Measurements from ENCODE around the gene NABP2. TPM values are rescaled to one million over a fixed set of nuclear protein-coding genes. Genes with fewer than 3 reads are reported as not detected.
A peak's percentile ranks its signal among the peaks of the same experiment; 100 is the strongest.
"Not testable (repeated sequence)": the region's sequence is repeated elsewhere in the genome, so short reads cannot be mapped to it uniquely, and the experiment has no call there.

The NABP2 gene
- total RNA-seq, 1 donor from 2014 or later: 16.0 TPM

DNA sequence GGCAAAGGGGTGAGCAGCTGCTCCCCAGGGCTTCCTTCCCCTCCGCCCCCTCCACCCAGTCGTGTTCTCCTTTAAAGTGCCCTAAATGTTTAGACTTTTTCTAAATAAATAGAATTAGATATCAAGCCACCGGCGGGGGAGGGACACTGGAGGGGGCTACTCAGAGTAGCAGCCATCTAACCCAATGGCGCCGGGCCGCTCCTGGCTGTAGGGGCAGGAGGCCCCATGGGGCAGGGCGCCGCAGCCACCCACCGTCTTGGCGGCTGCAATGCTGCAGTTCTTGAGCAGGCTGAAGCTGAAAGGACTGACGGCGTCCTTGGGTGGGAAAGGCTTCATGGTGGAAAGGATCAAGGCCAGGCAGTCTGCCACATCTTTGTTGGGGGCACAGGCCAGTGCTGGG, 18.8 kb downstream of the NABP2 start:
- DNase-seq (ENCODE audit: low spot score) (no peak), ATAC-seq (no peak)

DNA sequence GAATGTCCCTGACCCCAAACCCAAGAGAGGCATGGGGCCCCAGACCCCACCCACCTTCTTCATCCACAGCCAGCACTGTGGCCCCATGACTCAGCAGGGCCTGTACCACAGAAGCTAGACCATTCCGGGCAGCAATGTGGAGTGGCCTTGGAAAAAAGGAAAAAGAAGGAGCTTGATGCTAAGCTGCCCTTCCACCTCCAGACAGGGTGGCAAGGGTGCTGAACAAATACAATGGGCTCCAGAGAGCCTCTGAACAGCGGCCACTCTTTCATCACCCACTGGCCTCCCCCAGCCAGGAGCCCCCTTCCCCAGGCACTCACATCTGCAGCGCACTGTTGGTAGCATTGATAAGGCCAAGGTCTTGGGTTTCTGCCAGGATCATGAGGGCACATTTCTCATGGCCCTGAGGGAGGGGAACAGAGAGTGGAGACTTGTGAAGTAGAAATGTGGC, 19.6 kb downstream of the NABP2 start:
- peak; percentile 37 for ATAC-seq
- DNase-seq (ENCODE audit: low spot score): no peak

DNA sequence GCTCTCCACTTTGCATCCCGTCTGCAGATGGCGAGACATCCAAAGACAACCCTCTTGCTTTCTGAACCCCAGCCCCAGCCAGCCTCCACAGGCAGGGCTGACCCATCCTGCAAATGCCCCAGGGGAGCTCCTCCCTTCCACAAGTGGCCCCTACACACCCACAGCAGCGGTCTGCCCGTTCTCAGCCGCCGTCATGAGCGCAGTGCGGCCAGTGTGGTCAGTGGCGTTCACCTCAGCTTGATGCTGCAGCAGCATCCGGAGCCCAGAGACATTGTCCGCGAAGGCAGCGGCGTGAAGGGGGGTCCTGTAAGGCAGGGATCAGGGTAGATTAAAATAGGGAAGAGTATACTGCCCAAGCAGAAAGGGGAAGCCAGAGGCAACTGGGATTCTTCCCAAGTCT, 20.4 kb downstream of the NABP2 start:
- ATAC-seq: no peak
- DNase-seq (ENCODE audit: low spot score): no peak

DNA sequence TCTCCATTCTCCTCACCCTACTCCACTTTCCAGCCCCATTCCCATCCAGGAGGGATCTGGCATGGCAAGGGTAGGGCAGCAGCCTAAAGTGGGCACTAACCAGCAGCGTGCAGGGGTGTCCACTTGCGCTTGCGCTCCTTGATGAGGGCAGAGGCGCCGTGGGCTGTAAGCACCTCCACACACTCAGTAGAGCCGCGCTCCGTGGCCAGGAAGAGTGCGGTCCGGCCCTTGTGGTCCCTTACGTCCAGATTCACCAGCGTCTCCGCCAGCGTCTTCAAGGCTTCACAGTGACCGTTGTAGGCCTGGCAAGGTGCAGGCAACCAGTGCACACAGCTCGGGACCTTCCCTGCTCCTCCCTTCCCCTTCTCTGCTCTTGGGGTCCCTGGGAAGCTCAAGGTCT, 23.8 kb downstream of the NABP2 start:
- DNase-seq (ENCODE audit: low spot score) (no peak), ATAC-seq (no peak)

DNA sequence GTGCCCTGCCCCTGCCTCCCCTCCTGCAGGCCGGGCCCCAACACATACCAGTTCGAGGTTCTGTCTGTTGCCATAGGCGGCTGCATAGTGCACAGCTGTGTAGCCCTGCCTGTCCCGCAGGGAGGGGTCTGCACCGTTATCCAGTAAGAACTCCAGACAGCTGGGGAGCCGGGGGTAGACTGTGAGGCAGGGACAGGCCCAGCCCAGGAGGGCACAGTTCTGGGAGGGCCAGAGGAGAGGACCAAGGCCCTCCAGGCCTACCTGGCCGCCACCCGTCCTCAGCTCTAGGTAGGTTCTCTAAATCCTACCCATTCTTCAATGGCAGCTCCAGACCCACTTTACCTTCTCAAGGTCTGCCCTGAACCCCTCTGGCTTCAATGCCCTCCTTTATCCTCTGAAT, 24.6 kb downstream of the NABP2 start:
- no peak for ATAC-seq
- no peak for DNase-seq (ENCODE audit: low spot score)

DNA sequence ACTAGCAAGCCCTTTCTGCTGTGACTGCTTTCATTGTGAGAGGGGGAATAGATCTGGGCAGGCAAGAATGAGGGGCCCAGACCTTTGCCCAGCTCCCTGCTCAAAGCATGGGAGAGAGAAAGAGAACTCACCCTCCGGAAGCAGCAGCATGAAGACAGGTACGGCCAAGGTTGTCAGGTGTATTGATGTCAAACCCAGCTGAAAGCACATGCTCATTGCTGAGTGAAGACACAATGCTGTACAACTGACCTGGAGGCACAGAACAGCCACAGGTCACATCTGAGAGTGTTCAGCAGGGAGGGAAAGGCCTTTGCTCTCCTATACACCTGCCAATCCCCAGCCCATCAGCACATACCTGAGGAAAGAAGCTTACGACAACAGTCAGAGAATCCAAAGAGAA, 28.5 kb downstream of the NABP2 start:
- ATAC-seq (no peak), DNase-seq (ENCODE audit: low spot score) (no peak)

DNA sequence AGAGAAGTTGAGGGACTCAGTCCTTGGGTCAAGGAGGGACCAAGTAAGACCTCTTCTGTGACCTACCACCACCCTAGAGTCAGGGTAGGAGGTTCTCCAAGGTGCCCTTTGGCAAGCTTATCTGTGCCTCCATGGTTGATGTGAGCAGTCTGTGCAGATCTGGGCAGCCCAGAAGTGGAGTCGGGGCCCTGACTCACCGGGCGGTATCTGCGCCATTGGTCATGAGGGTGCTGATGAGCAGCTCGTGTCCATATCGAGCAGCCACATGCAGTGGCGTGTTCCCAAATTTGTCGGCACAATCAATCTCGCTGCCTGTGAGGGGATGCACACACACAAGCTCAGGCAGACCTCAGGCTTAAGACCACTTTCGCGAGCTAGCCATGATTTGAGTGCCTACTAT, 28.9 kb downstream of the NABP2 start:
- ATAC-seq (no peak), DNase-seq (ENCODE audit: low spot score) (no peak)

DNA sequence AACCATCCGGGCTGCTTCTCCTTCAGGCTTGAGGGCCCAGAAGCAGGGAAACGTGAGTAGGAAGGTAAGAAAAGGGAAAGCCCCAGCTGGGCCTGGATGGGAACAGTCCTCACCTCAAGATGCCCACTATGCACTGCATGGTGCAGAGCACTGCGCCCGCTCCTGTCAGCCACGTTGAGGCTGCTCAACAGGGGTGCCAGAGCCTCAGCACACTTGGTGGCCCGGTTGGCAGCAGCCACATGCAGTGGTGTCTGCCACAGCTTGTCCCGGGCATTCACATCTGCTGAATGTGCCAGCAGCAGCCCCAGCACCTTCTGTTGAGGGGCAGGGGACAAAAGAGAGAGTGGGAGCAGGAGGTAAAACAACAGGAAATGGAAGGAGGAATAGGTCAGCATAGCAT, 31.5 kb downstream of the NABP2 start:
- ATAC-seq (no peak), DNase-seq (ENCODE audit: low spot score) (no peak)

DNA sequence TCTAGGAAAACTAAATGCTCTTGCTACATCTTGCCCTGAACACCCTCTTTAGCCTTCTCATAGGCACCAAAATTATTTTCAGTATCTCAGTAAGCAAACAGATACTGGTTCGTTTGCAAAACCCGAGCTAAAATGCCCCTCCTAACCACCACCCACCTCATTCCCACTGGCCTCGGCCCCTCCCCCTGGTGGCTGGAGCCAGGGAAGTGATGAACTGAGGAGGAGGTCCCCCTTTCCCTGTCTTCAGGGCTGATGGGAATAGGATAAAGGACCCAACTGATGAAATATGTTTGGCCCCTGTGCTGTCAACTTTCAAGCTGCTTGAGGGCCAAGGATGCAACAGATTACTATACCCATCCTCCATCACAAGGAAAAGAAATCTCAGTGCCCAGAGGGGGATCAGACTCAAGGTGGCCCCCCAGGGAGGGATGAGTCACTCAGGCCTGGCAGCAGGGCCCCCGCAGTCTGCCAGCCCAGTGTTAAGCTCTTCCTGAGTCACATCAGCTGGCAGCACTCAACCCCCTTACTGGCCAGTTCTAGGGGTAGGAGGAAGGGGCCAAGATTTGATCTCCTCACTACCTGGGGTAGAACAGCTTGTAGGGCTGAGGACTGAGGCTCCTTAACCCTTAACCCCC, 32.3 kb downstream of the NABP2 start:
- DNase-seq (ENCODE audit: low spot score): no peak
- ATAC-seq: no peak

DNA sequence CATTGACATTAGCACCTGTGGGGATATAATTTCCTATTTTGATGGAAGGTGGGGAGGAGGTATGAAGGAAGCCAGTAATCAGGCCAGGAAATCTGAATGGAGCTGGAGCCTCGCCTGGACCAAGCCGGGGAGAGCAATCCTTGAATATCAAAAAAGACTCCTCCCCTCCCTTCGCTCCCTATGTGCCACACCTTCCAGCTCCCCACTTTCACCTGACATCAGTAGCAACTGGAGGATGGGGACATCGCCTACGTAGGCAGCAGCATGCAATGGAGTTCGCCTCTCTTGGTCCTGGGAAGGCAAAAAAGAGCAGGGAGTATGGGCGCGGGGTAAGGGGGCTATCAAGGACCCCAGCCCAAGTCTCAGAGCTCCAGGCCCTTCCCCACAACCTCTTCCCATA, 32.9 kb downstream of the NABP2 start:
- ATAC-seq (no peak), DNase-seq (ENCODE audit: low spot score) (no peak)

DNA sequence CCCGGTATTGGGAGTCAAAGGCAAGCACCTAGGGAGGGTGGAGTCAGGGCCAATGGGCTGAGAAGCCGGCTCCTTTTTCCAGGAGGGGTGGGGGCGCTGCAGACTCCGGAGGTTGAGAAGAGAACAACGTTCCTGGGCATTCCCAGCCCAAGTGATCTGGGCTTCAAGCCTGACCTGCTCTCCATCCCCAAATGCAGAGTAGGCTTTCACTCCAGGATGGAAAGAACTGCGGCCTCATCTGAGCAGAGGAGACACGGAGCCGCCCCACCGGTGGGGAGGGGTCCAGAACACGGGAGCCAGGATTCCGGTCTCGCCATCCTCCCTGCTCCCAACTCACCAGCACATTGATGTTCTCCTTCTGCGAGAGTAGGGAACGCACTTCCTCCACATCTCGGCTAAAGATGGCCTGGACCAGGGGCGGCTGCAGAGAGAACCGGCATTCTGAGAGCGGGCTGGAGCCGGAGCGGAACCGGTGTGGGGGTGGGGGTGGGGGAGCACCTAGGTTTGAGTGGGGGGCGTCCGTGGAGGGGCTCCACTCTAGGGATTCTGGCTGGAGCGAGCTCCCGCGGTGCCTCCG, 33.4 kb downstream of the NABP2 start:
- DNase-seq (ENCODE audit: low spot score) (no peak), ATAC-seq (peak; percentile 22)

DNA sequence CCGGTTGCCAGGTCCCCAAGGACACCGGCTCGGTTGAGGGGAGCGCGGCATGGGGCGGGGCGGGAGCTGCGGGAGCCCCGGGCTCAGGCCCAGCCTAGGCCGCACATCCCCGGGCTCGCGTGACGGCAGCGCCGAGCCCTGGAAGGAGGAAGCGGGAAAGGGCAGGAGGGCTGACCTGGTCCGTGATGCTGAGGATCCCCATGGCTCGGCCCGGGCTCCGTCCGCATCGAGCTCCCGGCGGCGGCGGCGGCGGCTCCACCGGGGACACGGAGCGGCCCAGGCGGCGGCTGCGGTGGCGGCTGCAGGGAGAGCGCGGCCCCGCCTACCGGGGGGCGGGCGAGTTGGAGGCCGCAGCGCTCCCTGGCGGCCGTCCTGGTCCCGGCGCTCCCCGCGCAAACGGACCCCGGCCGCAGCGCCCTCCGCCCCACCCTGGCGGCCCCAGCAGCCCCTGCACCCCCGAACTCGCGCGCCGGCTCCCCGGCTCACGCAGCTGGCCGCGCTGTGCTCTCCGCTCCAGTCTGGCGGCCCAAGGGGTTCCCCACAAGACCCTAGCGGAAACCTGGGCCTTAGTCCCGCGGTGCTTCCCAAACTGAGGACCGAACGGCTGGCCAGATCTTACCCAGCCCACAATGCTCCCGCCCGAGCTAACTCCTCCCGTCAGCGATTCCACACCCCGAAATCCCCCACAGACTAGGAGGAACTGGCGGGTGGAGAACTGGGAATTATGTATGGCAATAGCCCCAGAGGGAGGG, 34.1 kb downstream of the NABP2 start, which contains the start of gene ANKRD52:
Gene ANKRD52 (minus strand): TSS at position 317 of the 752 bp plus-strand sequence. CDS start 115 bp downstream, at position 202.
- DNase-seq (ENCODE audit: low spot score) (peak; percentile 81), ATAC-seq (peak; percentile 99)

DNA sequence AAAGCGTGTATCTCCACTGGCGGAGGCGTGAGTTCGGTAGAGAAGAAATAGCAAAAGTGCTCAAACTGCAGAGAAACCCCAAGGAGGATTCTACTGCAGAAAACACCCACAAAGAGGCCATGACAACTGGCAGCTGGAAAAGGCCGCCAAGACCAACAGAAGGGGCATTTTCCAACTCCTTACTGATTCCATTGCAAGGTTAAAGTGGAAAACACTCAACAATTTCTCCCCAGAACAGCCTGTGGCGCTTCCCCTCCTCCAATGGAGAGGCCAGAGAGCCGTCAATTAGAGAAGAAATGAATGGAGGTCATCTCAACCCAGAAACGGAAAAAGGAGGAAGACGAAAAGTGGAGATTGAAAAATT, 34.7 kb downstream of the NABP2 start:
- no peak for DNase-seq (ENCODE audit: low spot score)
- ATAC-seq: no peak

DNA sequence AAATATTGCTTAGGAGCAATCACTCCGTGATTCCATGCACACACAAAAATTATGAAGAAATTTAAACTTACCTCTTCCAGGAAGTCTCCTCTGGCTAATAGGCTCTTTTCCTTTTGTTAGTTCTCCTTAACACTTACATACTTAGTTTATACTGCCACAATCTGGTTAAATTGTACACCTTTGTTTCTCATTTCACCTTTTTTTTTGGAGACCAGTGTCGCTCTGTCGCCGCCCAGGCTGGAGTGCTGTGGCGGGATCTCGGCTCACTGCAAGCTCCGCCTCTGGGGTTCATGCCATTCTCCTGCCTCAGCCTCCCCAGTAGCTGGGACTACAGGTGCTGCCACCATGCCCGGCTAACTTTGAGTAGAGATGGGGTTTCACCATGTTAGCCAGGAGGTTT, 36.2 kb downstream of the NABP2 start:
- no peak for DNase-seq (ENCODE audit: low spot score)
- no peak for ATAC-seq

DNA sequence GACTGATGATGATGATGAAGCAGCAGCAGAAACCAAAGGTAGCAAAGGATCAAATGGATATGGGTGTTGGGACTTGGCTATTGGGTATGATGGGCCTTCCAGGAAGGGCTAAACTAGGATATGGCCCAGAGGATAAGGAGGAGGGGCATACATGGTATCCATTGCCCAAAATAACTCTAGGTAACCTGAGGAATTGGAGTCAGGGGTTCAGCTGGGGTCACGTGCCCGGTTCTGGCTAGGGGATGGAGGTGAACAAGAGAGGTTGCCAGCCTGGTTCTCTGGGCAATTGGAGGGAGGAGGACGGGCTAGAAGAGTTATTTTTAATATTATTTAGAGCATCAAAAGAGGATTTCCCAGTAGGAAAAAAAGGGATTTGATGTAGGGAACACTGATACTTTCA, 36.8 kb downstream of the NABP2 start:
- no peak for ATAC-seq
- DNase-seq (ENCODE audit: low spot score): no peak

DNA sequence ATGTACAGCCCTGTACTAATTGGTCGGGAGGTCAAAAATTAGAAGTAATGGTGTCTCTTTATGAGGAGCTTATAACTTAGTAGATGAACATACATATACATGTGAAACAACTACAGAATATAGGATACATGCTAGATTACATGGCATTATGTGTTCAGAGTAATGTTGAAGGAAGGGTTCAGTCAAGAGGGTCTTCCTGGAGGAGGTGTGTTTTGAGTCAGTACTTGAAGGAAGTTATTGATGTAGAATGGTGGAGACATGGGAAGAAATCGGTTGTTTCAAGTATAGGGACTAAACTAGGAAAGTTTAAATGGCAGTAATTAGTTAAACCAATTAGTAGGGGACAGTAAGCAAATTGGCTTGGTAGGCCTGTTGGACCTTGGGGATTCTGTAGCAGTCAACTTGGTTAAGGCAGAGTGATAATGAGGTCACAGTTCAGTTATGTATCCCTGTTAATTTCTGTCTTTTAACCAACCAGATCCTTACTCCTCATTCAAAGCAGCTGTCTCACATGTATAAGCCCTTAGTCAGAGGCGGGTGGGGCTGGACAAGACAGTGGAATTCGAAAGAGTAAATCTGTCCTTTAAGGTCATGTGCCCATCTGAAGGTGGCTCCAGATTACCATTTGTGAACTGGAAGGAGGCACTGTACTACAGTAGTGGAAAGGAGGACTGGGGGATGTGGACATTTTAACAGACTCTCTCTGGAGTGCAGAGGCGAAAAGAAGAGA, 37.5 kb downstream of the NABP2 start:
- DNase-seq (ENCODE audit: low spot score): no peak
- ATAC-seq: no peak

DNA sequence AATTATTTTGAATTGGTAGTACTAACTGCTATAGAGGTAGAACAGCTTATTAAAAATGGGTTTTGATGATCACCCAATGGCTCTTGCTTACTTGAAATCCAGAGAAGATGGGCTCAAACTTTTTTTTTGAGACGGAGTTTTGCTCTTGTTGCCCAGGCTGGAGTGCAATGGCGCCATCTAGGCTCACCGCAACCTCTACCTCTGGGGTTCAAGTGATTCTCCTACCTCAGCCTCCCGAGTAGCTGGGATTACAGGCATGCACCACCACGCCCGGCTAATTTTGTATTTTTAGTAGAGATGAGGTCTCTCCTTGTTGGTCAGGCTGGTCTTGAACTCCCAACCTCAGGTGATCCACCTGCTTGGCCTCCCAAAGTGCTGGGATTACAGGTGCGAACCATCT, 38.8 kb downstream of the NABP2 start:
- not testable (repeated sequence) for DNase-seq (ENCODE audit: low spot score); ATAC-seq

DNA sequence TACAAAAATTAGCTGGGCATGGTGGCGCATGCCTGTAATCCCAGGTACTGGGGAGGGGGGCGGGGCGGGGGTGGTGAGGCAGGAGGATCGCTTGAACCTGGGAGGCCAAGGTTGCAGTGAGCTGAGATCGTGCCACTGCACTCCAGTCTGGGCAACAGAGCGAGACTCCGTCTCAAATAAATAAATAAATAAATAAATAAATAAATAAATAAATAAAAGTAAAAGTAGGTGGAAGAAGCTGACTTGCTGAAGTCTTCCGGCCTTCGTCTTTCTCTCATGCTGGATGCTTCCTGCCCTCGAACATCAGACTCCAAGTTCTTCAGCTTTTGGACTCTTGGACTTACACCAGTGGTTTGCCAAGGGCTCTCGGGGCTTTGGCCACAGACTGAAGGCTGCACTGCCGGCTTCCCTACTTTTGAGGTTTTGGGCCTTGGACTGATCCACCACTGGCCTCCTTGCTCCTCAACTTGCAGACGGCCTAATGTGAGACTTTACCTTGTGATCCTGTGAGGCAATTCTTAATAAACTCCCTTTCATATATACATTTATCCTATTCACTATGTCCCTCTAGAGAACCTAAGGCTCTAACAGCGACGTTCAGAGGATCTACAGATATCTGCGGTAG, 42.0 kb downstream of the NABP2 start:
- ATAC-seq: peak; percentile 5
- DNase-seq (ENCODE audit: low spot score): not testable (repeated sequence)

DNA sequence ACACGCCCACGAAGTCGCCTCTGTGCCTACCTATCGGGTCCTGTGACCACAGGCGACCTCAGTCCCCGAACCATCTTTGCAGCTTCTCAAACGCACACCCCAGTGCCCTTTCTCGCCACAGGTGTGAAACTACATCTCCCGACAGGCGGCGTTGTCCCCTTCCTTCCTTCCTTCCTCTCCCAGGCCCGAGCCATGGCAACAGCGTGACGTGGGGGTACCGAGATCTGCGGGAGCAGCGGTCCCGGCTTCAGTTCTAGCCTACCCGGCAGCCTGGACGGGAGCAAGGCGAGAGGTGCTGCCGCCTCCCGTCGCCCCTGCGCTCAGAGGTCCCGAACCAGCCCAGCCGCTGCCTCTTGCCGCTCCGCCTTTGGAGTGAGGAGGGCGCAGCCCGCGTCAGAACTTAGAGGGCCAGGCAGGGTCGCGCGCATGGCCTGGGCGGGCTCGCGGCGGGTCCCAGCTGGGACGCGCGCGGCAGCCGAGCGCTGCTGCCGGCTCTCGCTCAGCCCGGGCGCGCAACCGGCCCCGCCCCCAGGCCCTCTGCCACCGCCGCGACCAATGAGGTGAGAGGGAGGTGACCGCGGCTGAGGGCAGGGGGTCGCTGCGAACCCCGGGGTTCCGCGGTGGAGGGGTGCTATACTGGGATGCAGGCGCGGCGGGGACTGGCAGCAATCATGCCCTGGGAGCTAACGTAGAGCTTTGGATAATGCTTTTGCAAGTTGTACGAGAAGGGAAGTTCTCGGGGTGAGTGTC, 42.7 kb downstream of the NABP2 start, which contains the start of gene COQ10A:
Gene COQ10A (plus strand): TSS at position 250 of the 750 bp plus-strand sequence. CDS start 177 bp downstream, at position 427.
- DNase-seq (ENCODE audit: low spot score): peak; percentile 90
- ATAC-seq: peak; percentile 91

DNA sequence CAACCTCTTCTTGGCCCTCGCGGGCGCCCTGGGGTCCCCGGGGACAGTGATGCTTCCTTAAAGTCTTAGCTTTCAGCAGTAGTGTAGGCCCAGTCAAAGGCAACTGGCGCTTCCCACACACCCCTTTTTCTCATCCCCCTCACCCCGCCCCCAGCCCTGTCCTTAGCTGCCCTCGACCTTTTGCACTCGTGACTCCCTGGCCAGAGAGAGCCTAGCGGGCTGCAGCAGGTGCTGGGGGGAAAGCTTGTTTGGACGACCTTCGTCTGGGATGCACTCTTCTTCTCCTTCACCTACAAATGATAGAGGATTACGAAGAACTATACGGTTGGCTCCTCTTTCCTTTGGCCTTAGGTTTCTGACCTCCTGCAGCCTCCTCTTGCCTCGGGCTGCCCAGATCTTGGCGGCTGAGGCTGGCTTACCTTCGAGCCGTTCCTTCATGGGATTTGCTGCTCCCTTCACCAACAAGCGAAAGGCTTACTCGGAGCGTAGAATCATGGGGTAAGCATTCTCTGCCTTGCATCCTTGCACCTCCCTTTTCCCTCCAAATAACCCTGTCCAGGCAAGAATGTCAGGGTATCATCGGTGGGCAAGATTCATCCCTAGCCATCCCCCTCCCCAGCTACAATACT, 43.4 kb downstream of the NABP2 start:
- ATAC-seq (peak; percentile 73), DNase-seq (ENCODE audit: low spot score) (peak; percentile 79)

Data from left lobe of liver (tissue), 2 donors.